Measurements from ENCODE around the gene CD300LD. TPM values are rescaled to one million over a fixed set of nuclear protein-coding genes. Genes with fewer than 3 reads are reported as not detected.
"Not testable (repeated sequence)": the region's sequence is repeated elsewhere in the genome, so short reads cannot be mapped to it uniquely, and the experiment has no call there.

Gene CD300LD
- total RNA-seq, 2 experiments from 2014 or later, result not detected

DNA sequence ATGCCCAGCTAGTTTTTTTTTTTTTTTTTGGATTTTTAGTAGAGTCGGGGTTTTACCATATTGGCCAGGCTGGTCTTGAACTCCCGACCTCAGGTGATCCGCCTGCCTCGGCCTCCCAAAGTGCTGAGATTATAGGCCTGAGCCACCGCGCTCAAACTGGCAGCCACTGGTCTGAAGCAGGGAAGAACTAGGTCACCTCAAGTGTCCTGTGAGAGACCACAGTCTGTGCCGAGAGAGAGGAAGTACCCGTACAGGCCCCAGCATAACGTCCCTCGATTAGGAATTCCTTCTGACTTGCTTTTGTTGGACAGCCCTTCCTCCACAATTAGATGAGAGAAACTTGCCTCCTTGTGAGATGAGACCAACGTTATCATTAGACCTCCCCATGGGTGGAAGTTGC lies 45.2 kb upstream of the CD300LD start:
- no peaks in the 10 kb centered on the region for H3K36me3 Mint-ChIP-seq (ENCODE audit: low read depth)
- H3K4me3 Mint-ChIP-seq, result no peak overlapping the region
- TF ChIP-seq, protein P1, sequence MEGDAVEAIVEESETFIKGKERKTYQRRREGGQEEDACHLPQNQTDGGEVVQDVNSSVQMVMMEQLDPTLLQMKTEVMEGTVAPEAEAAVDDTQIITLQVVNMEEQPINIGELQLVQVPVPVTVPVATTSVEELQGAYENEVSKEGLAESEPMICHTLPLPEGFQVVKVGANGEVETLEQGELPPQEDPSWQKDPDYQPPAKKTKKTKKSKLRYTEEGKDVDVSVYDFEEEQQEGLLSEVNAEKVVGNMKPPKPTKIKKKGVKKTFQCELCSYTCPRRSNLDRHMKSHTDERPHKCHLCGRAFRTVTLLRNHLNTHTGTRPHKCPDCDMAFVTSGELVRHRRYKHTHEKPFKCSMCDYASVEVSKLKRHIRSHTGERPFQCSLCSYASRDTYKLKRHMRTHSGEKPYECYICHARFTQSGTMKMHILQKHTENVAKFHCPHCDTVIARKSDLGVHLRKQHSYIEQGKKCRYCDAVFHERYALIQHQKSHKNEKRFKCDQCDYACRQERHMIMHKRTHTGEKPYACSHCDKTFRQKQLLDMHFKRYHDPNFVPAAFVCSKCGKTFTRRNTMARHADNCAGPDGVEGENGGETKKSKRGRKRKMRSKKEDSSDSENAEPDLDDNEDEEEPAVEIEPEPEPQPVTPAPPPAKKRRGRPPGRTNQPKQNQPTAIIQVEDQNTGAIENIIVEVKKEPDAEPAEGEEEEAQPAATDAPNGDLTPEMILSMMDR (IDR thresholded peaks at IDR 0.05), result no peak
- no peak overlapping the region for H3K27ac Mint-ChIP-seq
- H3K27me3 Mint-ChIP-seq, result peaks cover 27% of the 10 kb centered on the region
- intact Hi-C loops (cut with micrococcal nuclease), result no loop called here
- POLR2A ChIA-PET, result interaction anchor here (0.6 kb wide), 1 partner anchor 18 kb away, joined by 3 read pairs; no protein-coding TSS in a partner anchor
- CTCF ChIA-PET, result no interaction called here
- no peak for ATAC-seq
- DNase-seq, result no peak
- no peaks in the 10 kb centered on the region for H3K9me3 Mint-ChIP-seq
- H3K4me1 Mint-ChIP-seq (ENCODE audit: low read depth), result peaks cover 10% of the 10 kb centered on the region

- CTCF ChIA-PET, result interaction anchor here (0.6 to 1.1 kb wide), 2 partner anchors 10 to 21 kb away, joined by 3 read pairs; no protein-coding TSS in a partner anchor
- POLR2A ChIA-PET; H3K9me3 Mint-ChIP-seq; H3K36me3 Mint-ChIP-seq (ENCODE audit: low read depth); H3K4me3 Mint-ChIP-seq; intact Hi-C loops (cut with micrococcal nuclease); H3K27ac Mint-ChIP-seq; ATAC-seq; DNase-seq: not testable (repeated sequence)
- Mint-ChIP-seq H3K27me3 (peaks cover 28% of the 10 kb centered on the region), H3K4me1 (ENCODE audit: low read depth) (peaks cover 14% of the 10 kb centered on the region)
Observed at GRCh38 chr17:74636541-74637085, 44.5 kb upstream of the CD300LD start.

GRCh38 chr17:74635418-74635817 lies 43.3 kb upstream of the CD300LD start:
- peaks cover 14% of the 10 kb centered on the region for H3K4me1 Mint-ChIP-seq (ENCODE audit: low read depth)
- CTCF ChIA-PET, result interaction anchor here (1.1 kb wide), 1 partner anchor 22 kb away, joined by 3 read pairs; no protein-coding TSS in a partner anchor
- no peaks in the 10 kb centered on the region for H3K9me3 Mint-ChIP-seq
- ATAC-seq (no peak), DNase-seq (no peak)
- no peaks in the 10 kb centered on the region for H3K36me3 Mint-ChIP-seq (ENCODE audit: low read depth)
- TF ChIP-seq, protein P1 (IDR thresholded peaks at IDR 0.05), result no peak
- H3K4me3 Mint-ChIP-seq, result no peak overlapping the region
- no peak overlapping the region for H3K27ac Mint-ChIP-seq
- peaks cover 25% of the 10 kb centered on the region for H3K27me3 Mint-ChIP-seq
- POLR2A ChIA-PET, result no interaction called here
- intact Hi-C loops (cut with micrococcal nuclease), result no loop called here

- Mint-ChIP-seq H3K4me3 (no peak overlapping the region), H3K27me3 (peaks cover 27% of the 10 kb centered on the region), H3K4me1 (ENCODE audit: low read depth) (peaks cover 6% of the 10 kb centered on the region), H3K27ac (no peak overlapping the region), H3K36me3 (ENCODE audit: low read depth) (no peaks in the 10 kb centered on the region), H3K9me3 (no peaks in the 10 kb centered on the region)
- ATAC-seq, result no peak
- POLR2A ChIA-PET, result no interaction called here
- CTCF ChIA-PET, result interaction anchor here (1.0 kb wide), 1 partner anchor 158 kb away, joined by 3 read pairs; no protein-coding TSS in a partner anchor
- intact Hi-C loops (cut with micrococcal nuclease), result no loop called here
- TF ChIP-seq, protein P1 (IDR thresholded peaks at IDR 0.05), result no peak
- no peak for DNase-seq
Observed at GRCh38 chr17:74633326-74633725, 41.2 kb upstream of the CD300LD start.

DNA sequence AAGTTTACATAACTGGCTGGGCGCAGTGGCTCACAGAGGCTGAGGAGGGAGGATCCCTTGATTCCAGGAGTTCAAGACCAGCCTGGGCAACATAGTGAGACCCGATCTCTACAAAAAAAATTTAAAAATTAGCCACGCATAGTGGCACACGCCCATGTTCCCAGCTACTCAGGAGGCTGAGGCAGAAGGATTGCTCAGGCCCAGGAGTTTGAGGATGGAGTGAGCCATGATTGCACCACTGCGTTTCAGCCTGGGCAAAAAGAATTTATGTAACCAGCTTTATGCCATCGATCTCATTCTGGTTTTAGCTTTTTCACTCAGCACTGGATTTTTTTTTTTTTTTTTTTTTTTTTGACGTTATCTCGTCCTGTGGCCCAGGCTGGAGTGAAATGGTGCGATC lies 40.5 kb upstream of the CD300LD start:
- DNase-seq (no peak), ATAC-seq (no peak)
- Mint-ChIP-seq H3K9me3 (no peaks in the 10 kb centered on the region), H3K27ac (no peak overlapping the region), H3K4me3 (no peak overlapping the region), H3K4me1 (ENCODE audit: low read depth) (peaks cover 6% of the 10 kb centered on the region), H3K36me3 (ENCODE audit: low read depth) (no peaks in the 10 kb centered on the region), H3K27me3 (peaks cover 25% of the 10 kb centered on the region)
- TF ChIP-seq, protein P1 (IDR thresholded peaks at IDR 0.05), result no peak
- intact Hi-C loops (cut with micrococcal nuclease), result no loop called here
- CTCF ChIA-PET, result interaction anchor here (1.0 to 1.2 kb wide), 2 partner anchors 105 to 158 kb away, joined by 3 read pairs; partner anchors contain the start of gene RAB37
- POLR2A ChIA-PET, result no interaction called here
